GM23338 (cell line): ENCODE measurements around the gene FAM110C. TPM values are rescaled to one million over a fixed set of nuclear protein-coding genes. Genes with fewer than 3 reads are reported as not detected.

ENCODE experiments used
- ATAC-seq: fragments of 200-7000 bp; cut with Tn5 transposase; 3 replicates; pipeline ENCODE4 v1.9.1; 2020
- DNase-seq: peaks from one replicate; pipeline ENCODE4 v3.0.0-alpha.2; 2015; ENCODE audit warnings: low spot score
- H2AFZ ChIP-seq: fragments of 200-600 bp; sonication (generic); 2 replicates; pipeline ENCODE4 v1.8.0; 2016; ENCODE audit warnings: antibody characterized with exemption, mild to moderate bottlenecking, moderate library complexity
- H3F3A ChIP-seq: fragments of 200-600 bp; sonication (generic); replicated peaks from 2 replicates; pipeline ENCODE4 v1.8.0; 2017; ENCODE audit warnings: antibody characterized with exemption, mixed run types, low read depth
- H3K27ac ChIP-seq: fragments of 200-600 bp; sonication (generic); 2 replicates; pipeline ENCODE4 v1.6.1; 2016; ENCODE audit warnings: low read depth
- H3K27me3 ChIP-seq: fragments of 200-600 bp; sonication (generic); 2 replicates; pipeline ENCODE4 v1.8.0; 2016; ENCODE audit warnings: mild to moderate bottlenecking, mixed run types, moderate library complexity; ENCODE audit not compliant: insufficient read depth
- H3K36me3 ChIP-seq: fragments of 200-600 bp; sonication (generic); 2 replicates; pipeline ENCODE4 v1.8.0; 2016; ENCODE audit warnings: mild to moderate bottlenecking; ENCODE audit not compliant: insufficient read depth
- H3K4me1 ChIP-seq: fragments of 200-600 bp; sonication (generic); 2 replicates; pipeline ENCODE4 v1.8.0; 2016; ENCODE audit warnings: mild to moderate bottlenecking, moderate library complexity; ENCODE audit not compliant: insufficient read depth
- H3K4me2 ChIP-seq: fragments of 200-600 bp; sonication (generic); 2 replicates; pipeline ENCODE4 v1.7.1; 2017; ENCODE audit warnings: mixed run types
- H3K4me3 ChIP-seq: fragments of 200-600 bp; sonication (generic); 2 replicates; pipeline ENCODE4 v1.6.1; 2016; ENCODE audit warnings: mixed run types
- H3K79me2 ChIP-seq: fragments of 200-600 bp; sonication (generic); replicated peaks from 2 replicates; pipeline ENCODE4 v1.8.0; 2017; ENCODE audit warnings: mild to moderate bottlenecking; ENCODE audit not compliant: insufficient read depth
- H3K9me2 ChIP-seq: fragments of 200-600 bp; sonication (generic); 2 replicates; pipeline ENCODE4 v1.8.0; 2017; ENCODE audit not compliant: insufficient read depth
- H4K20me1 ChIP-seq: fragments of 200-600 bp; sonication (generic); replicated peaks from 2 replicates; pipeline ENCODE4 v1.8.0; 2017; ENCODE audit warnings: mild to moderate bottlenecking; ENCODE audit not compliant: insufficient read depth
- H3K27ac Mint-ChIP-seq: 2 replicates; pipeline ENCODE4 v1.8.0; 2020; ENCODE audit warnings: inconsistent platforms, mild to moderate bottlenecking, moderate library complexity, mixed read lengths
- H3K27me3 Mint-ChIP-seq: 3 replicates; pipeline ENCODE4 v1.8.0; 2022; ENCODE audit warnings: low read depth, mild to moderate bottlenecking, moderate library complexity, mixed read lengths, inconsistent platforms; ENCODE audit not compliant: insufficient read depth, poor library complexity
- H3K36me3 Mint-ChIP-seq: 3 replicates; pipeline ENCODE4 v1.8.0; 2021; ENCODE audit warnings: low read depth, mild to moderate bottlenecking, inconsistent platforms, moderate library complexity, mixed read lengths
- H3K4me1 Mint-ChIP-seq: 3 replicates; pipeline ENCODE4 v1.8.0; 2020; ENCODE audit warnings: mild to moderate bottlenecking, inconsistent platforms, mixed read lengths
- H3K4me3 Mint-ChIP-seq: 3 replicates; pipeline ENCODE4 v1.8.0; 2021; ENCODE audit warnings: moderate library complexity, mild to moderate bottlenecking, inconsistent platforms, mixed read lengths
- H3K9me3 Mint-ChIP-seq: 3 replicates; pipeline ENCODE4 v1.8.0; 2020; ENCODE audit warnings: moderate library complexity, mild to moderate bottlenecking, inconsistent platforms, mixed read lengths
- CREB1 ChIP-seq: fragments of 250-450 bp; sonication (Bioruptor Pico); IDR thresholded peaks from 2 replicates; pipeline ENCODE4 v1.5.0; 2020; ENCODE audit warnings: low read depth, mild to moderate bottlenecking, moderate library complexity
- NANOG ChIP-seq: IDR thresholded peaks from 2 replicates; pipeline ENCODE4 v1.6.1; 2016; ENCODE audit warnings: antibody characterized with exemption, borderline replicate concordance
- POLR2AphosphoS5 ChIP-seq: IDR thresholded peaks from 2 replicates; pipeline ENCODE4 v1.6.1; 2016; ENCODE audit warnings: antibody characterized with exemption, low read depth
- polyA plus RNA-seq: library from polyadenylated mRNA; unstranded; fragments of >200 nt; fragmentation: Nextera tagmentation; extraction: Ambion mirVana; gene quantifications from 2 replicates; pipeline ENCODE4 v1.2.1, GENCODE V29; 2016
- total RNA-seq: library from RNA; depleted of rRNA; stranded (reverse); fragments of >200 nt; shearing (Covaris generic); gene quantifications from 2 replicates; pipeline ENCODE4 v1.2.3, GENCODE V29; 2014; rRNA removed

The FAM110C gene
- total and polyA plus RNA-seq, 2 experiments from 2014 or later = 7.9 to 20.9 TPM

DNA sequence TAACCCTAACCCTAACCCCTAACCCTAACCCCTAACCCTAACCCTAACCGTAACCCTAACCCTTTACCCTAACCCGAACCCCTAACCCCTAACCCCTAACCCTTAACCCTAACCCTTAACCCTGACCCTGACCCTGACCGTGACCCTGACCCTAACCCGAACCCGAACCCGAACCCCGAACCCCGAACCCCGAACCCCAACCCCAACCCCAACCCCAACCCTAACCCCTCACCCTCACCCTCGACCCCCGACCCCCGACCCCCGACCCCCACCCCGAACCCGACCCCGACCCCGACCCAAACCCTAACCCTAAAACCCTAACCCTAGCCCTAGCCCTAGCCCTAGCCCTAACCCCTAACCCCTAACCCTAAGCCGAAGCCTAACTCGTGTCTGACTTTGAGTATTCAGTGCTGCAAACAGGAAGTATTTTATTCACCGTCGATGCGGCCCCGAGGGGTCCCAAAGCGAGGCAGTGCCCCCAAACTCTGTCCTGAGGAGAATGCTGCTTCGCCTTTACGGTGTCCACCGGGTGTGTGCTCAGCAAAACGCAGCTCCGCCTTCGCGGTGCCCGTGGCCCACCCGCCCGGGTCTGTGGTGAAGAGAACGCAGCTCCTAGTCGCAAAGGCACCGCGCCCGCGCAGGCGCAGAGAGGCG, 36.0 kb downstream of the FAM110C start:
- ATAC-seq (no peak), DNase-seq (no peak)
- no peak overlapping the region for H3K4me2 ChIP-seq
- no peak overlapping the region for H3K4me3 ChIP-seq
- Mint-ChIP-seq H3K27ac (no peak overlapping the region), H3K4me1 (no peaks in the 10 kb centered on the region), H3K36me3 (peaks cover 8% of the 10 kb centered on the region; the same call in 2 of the 3 replicates), H3K9me3 (peaks cover 26% of the 10 kb centered on the region), H3K27me3 (peaks cover 8% of the 10 kb centered on the region), H3K4me3 (no peak overlapping the region)
- no peaks in the 10 kb centered on the region for H3K36me3 ChIP-seq
- H3K79me2 ChIP-seq = no peaks in the 10 kb centered on the region
- H2AFZ ChIP-seq = no peak overlapping the region
- H3K27ac ChIP-seq = no peak overlapping the region
- no peaks in the 10 kb centered on the region for H3K4me1 ChIP-seq
- H4K20me1 ChIP-seq = no peaks in the 10 kb centered on the region
- TF ChIP-seq NANOG (no peak), CREB1 (CRISPR knock-in tag) (no peak), POLR2AphosphoS5 (no peak)
- 0 out of 2 replicates have a peak, but pooled peaks cover 4% of the 10 kb centered on the region for H3K9me2 ChIP-seq
- 0 out of 2 replicates have a peak, but pooled peaks cover 7% of the 10 kb centered on the region for H3F3A ChIP-seq
- H3K27me3 ChIP-seq = no peaks in the 10 kb centered on the region

Other genes starting within 250 kb of the FAM110C start
- 42.1 and 45.8 TPM in 2 replicates for gene SH3YL1, start 217.5 kb upstream of the FAM110C start, total RNA-seq
- gene SH3YL1, start 217.5 kb upstream of the FAM110C start, polyA plus RNA-seq = 31.5 and 35.6 TPM in 2 replicates
- 189 and 213 TPM in 2 replicates for gene ACP1, start 218.4 kb upstream of the FAM110C start, total RNA-seq
- 263 and 281 TPM in 2 replicates for gene ACP1, start 218.4 kb upstream of the FAM110C start, polyA plus RNA-seq
- 4.5 and 6.4 TPM in 2 replicates for gene ALKAL2, start 241.6 kb upstream of the FAM110C start, total RNA-seq
- 11.3 and 12.1 TPM in 2 replicates for gene ALKAL2, start 241.6 kb upstream of the FAM110C start, polyA plus RNA-seq